NT2/D1 (cell line): ENCODE results near the gene PPP1CC.

ENCODE experiments used
- DNase-seq: peaks from one replicate; pipeline ENCODE4 v3.0.0-alpha.2; 2011; ENCODE audit warnings: low read depth, low spot score
- H3K27me3 ChIP-seq: 2 replicates; pipeline ENCODE4 v1.6.0; 2011; ENCODE audit warnings: mild to moderate bottlenecking; ENCODE audit not compliant: insufficient read length, insufficient read depth
- H3K36me3 ChIP-seq: 2 replicates; pipeline ENCODE4 v1.6.1; 2011; ENCODE audit warnings: mild to moderate bottlenecking, low read length, mixed read lengths; ENCODE audit not compliant: insufficient read depth, insufficient read length
- H3K4me1 ChIP-seq: 2 replicates; pipeline ENCODE4 v1.5.1; 2011; ENCODE audit not compliant: insufficient read depth, insufficient read length
- H3K4me3 ChIP-seq: 2 replicates; pipeline ENCODE4 v1.5.1; 2011; ENCODE audit warnings: low read depth; ENCODE audit not compliant: insufficient read length
- H3K9ac ChIP-seq: 2 replicates; pipeline ENCODE4 v1.6.0; 2011; ENCODE audit warnings: low read depth; ENCODE audit not compliant: insufficient read length
- H3K9me3 ChIP-seq: 2 replicates; pipeline ENCODE4 v1.5.1; 2011; ENCODE audit warnings: mild to moderate bottlenecking, low read length; ENCODE audit not compliant: insufficient read depth
- SUZ12 ChIP-seq: IDR thresholded peaks from 2 replicates; pipeline ENCODE4 v1.6.1; 2011; ENCODE audit not compliant: insufficient read length, insufficient read depth; ENCODE audit errors: extremely low read depth
- YY1 ChIP-seq: IDR thresholded peaks from 2 replicates; pipeline ENCODE4 v1.6.1; 2011; ENCODE audit not compliant: insufficient read length, insufficient read depth
- ZNF274 ChIP-seq: IDR thresholded peaks from 2 replicates; pipeline ENCODE4 v1.6.1; 2011; ENCODE audit warnings: mild to moderate bottlenecking, low read depth, low read length

PPP1CC gene

DNA sequence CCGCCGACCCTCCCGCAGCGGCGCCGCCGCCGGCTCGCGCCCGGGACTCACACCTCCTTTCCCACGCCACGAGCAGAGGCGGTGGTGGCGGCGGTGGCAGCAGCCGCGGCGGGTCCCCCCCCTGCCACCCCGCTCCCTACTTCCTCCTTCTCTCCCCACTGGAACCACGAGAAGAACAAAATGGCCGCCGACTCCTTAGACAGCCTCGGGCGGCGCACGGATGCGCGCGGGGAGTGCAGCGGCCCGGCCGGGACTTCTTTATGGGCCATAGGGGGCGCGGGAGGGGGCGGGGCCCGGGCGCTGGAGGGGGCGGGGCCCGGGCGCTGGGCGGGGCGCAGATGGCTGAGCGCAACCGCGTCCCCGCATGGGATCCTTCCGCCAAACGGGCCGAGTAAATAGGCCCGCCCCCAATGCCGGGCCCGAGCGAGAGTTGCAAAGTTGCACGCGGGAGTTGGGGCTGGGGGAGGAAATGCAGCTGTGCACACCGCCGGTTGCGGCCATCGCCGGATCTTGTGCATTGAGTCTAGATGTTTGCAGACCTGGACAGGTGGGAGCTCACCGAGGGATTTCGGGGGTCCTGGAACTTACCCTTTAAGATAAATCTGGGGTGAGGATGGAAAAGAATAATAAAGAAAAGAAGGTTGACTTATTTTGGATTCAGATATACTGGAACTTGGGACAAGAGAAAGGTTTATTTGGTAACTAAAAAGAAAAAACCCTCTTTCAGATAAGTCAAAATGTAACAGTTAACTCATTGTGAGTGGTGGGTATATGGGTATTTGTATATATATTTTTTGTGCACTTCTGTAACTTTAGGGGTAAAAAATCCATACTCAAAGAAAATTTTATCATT lies at the start of gene PPP1CC:
Gene PPP1CC (minus strand): TSS at position 174 of the 853 bp plus-strand sequence. CDS start 184 bp downstream, outside the sequence.
- Histone ChIP-seq H3K4me1 (peaks cover 18% of the 10 kb centered on the region), H3K4me3 (peak within 1 kb of the TSS; percentile 84), H3K9me3 (no peaks in the 10 kb centered on the region), H3K9ac (peak within 1 kb of the TSS; percentile 95), H3K36me3 (peaks cover 32% of the 10 kb centered on the region), H3K27me3 (no peaks in the 10 kb centered on the region)
- TF ChIP-seq YY1 (peak; percentile 66), ZNF274 (no peak), SUZ12 (no peak)
- peak; percentile 96 for DNase-seq

DNA sequence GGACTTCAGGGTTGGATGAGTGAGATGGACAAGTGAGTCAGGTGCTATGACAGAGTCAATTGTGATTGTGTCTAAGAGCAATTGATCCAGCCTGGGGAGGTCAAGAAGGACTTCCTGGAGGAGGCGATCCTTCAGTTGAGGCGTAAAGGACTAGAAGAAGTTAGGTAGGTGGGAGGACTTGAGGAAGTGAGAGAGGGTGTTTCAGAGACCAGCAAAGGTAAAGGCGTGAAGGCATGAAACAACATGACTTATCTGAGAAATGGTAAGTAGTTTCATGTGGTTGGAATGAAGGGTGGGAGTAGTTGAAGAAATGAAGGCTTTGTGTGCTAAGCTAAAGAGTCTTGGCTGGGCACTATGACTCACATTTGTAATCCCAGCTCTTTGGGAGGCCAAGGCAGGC lies 48.9 kb upstream of the PPP1CC start:
- no peaks in the 10 kb centered on the region for H3K36me3 ChIP-seq
- H3K9ac ChIP-seq: no peak overlapping the region
- no peak overlapping the region for H3K4me3 ChIP-seq
- no peaks in the 10 kb centered on the region for H3K27me3 ChIP-seq
- TF ChIP-seq ZNF274: no peak
- no peak for TF ChIP-seq SUZ12
- no peak for TF ChIP-seq YY1
- H3K4me1 ChIP-seq: no peaks in the 10 kb centered on the region
- H3K9me3 ChIP-seq: no peaks in the 10 kb centered on the region
- DNase-seq: no peak

DNA sequence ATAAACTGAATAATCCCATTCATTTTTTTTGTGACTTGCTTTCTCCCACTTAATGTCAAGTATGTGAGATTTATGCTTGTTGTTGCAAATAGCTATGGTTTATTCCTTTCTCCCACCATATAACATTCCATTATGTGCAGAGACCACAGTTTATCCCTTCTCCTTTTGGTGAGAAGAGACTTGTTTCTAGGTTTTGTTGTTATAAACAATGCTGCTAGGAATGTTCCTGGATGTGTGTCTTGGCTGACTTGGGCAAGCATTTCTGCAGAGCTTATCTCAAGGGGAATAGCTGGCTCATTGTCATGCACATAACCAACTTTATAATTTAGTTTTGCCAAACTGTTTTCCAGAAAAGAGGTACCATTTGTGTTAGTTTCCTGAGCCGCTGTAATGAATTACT lies 47.6 kb upstream of the PPP1CC start:
- Histone ChIP-seq H3K4me3 (no peak overlapping the region), H3K4me1 (no peaks in the 10 kb centered on the region), H3K9ac (no peak overlapping the region), H3K27me3 (no peaks in the 10 kb centered on the region), H3K9me3 (no peaks in the 10 kb centered on the region), H3K36me3 (no peaks in the 10 kb centered on the region)
- TF ChIP-seq SUZ12 (no peak), YY1 (no peak), ZNF274 (no peak)
- no peak for DNase-seq

DNA sequence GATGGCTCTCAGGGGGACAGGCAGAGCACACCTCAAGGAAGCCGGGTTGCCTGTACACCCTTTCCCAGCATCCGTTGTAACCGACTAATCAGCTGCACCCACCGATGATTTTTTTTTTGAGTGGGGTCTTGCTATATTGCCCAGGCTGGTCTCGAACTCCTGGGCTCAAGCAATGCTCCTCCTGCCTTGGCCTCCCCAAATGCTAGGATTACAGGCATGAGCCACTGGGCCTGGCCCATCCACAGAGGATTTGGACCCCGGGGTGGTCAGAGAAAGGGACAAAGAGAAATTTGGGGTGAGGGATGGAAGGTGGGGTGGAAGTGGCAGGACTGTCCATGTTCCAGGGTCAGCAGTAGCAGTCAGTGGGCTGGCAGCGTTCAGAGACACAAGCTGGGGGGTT lies 43.3 kb upstream of the PPP1CC start:
- TF ChIP-seq SUZ12 (no peak), ZNF274 (no peak), YY1 (no peak)
- H3K9ac ChIP-seq: no peak overlapping the region
- DNase-seq: no peak

DNA sequence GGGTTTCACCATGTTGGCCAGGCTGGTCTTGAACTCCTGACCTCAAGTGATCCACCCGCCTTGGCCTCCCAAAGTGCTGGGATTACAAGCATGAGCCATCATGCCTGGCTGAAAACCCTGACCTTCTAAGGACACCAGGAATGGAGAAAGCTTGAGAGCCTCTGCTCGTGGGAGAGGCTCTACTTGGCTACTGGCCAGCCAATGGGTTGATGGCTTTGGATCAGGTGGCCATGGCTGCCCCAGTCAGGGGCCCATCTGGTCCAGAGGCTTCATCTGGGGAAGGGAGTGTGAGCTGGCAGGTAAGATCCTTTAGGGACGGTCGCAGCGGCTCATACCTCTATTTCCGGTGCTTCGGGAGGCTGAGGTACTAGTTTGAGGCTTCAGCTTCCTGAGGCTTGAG lies 42.5 kb upstream of the PPP1CC start:
- Histone ChIP-seq H3K36me3 (no peaks in the 10 kb centered on the region), H3K4me3 (no peak overlapping the region), H3K9ac (no peak overlapping the region), H3K9me3 (no peaks in the 10 kb centered on the region), H3K4me1 (no peaks in the 10 kb centered on the region), H3K27me3 (no peaks in the 10 kb centered on the region)
- no peak for DNase-seq
- TF ChIP-seq SUZ12 (no peak), ZNF274 (no peak), YY1 (no peak)

More for the DNA sequence above, 43.3 kb upstream of the PPP1CC start:
- no peaks in the 10 kb centered on the region for H3K36me3 ChIP-seq
- H3K9me3 ChIP-seq: no peaks in the 10 kb centered on the region
- no peaks in the 10 kb centered on the region for H3K4me1 ChIP-seq
- H3K4me3 ChIP-seq: no peak overlapping the region
- H3K27me3 ChIP-seq: no peaks in the 10 kb centered on the region

DNA sequence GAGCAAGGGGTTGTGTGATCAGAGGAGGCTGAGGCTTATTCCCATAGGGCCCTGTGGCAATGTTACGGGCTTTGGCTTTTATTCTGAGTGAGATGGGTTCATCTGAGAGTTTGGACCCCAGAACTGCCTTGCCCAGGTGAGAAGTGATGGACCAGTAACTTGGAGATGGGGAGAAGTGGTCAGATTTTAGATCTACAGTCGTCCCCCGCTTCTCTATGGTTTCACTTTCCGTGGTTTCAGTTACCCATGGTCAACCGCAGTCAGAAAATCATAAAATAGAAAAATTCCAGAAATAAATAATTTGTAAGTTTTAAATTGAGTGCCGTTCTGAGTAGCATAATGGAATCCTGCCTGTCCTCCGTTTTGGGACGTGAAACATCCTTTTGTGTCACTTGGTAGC lies 40.2 kb upstream of the PPP1CC start:
- Histone ChIP-seq H3K4me3 (no peak overlapping the region), H3K36me3 (no peaks in the 10 kb centered on the region), H3K27me3 (no peaks in the 10 kb centered on the region), H3K4me1 (no peaks in the 10 kb centered on the region), H3K9ac (no peak overlapping the region), H3K9me3 (no peaks in the 10 kb centered on the region)
- DNase-seq: no peak
- no peak for TF ChIP-seq ZNF274
- no peak for TF ChIP-seq SUZ12
- no peak for TF ChIP-seq YY1

DNA sequence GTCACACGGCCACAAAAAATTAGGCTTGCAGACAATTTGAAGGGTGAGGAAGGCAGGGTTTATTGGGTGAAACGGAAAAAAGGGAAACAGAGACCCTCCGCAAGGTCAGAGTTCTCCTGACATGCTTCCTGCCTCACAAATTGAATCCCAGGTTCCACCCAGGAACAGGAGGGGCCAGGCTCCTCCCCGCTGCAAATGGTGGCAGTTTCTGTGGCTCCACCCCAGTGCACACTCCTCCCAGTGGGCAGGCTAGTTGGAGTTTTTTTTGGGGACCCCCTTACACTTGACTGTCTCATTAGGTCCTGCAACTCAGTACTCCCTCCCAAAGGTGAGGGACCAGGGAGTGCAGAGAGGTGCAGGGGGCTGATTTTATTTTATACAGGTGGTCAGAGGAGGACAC lies 39.4 kb upstream of the PPP1CC start:
- no peak overlapping the region for H3K4me3 ChIP-seq
- H3K36me3 ChIP-seq: no peaks in the 10 kb centered on the region
- no peak overlapping the region for H3K9ac ChIP-seq
- no peaks in the 10 kb centered on the region for H3K27me3 ChIP-seq
- no peaks in the 10 kb centered on the region for H3K4me1 ChIP-seq
- H3K9me3 ChIP-seq: no peaks in the 10 kb centered on the region
- DNase-seq: no peak
- TF ChIP-seq SUZ12 (no peak), ZNF274 (no peak)
